ENCODE results near the gene CD7. TPM values are rescaled to one million over a fixed set of nuclear protein-coding genes. Genes with fewer than 3 reads are reported as not detected.
A peak's percentile ranks its signal among the peaks of the same experiment; 100 is the strongest.

Gene CD7
- total and polyA plus RNA-seq, 7 donors = 0.13 to 0.81 (median 0.19) TPM; not detected in 1

- intact Hi-C loops (cut with DNase I) = no loop called here
- no peak overlapping the region for H3K27ac ChIP-seq
- H3K4me1 ChIP-seq = no peaks in the 10 kb centered on the region
- ATAC-seq (no peak), DNase-seq (peak in 1 of 2 donors; percentile 40)
- H3K27me3 ChIP-seq (ENCODE audit: insufficient read depth in 3 of 3, low read length in 2 of 3) = peaks cover 0 to 2% (median 0%) of the 10 kb centered on the region in 3 donors
- 72 to 81% (median 76%) methylated on average over 28 of the region's 28 CpGs for WGBS, 3 donors
- H3K4me3 ChIP-seq = no peak overlapping the region
- no peaks in the 10 kb centered on the region for H3K36me3 ChIP-seq (ENCODE audit: insufficient read depth in 1 of 2, low read depth in 1 of 2)
- no peaks in the 10 kb centered on the region for H3K9me3 ChIP-seq
- TF ChIP-seq CTCF (IDR thresholded peaks at IDR 0.05) = no peak
These were observed 29.2 kb upstream of the CD7 start for GRCh38 chr17:82346342-82347300.

DNA sequence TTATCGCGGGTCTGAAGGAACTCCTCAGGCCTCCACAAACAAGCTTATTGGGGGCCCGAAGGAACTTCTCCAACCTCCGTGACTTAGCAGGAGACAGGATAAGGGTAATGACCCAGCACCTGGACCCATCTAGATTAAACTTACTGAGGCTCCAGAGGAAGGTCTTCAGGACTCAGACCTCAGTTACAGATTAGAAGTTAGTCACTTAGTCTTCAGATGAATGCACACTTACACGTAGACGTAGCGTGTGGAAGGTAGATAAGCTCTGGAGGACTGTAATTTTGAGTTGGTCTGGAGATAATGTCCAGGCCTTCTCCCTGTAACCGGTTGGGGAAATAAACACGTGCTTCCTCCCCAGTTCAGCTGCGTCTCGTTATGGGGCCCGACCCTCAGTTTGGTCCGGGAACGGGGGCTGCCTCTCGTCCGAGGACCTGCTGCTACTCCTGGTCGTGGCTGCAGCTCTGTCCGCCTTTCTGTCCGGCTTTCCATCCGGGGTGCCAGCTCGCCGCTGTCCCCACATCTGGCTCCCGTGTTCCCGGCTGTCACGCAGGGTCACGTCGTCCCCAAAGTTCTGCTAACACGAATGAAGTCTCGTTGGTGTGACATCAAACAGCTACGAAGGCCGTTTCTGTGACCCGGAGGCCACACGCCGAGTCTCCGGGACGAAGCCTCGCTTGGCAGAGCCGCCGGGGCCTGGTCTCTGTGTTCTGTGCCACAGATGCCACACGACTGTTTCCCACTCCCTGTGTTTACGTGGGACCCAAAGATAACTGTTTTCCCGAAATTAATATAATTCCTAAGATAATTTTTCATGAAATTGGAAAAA lies 28.0 kb upstream of the CD7 start:
- H3K36me3 ChIP-seq (ENCODE audit: insufficient read depth in 1 of 2, low read depth in 1 of 2) = no peaks in the 10 kb centered on the region
- ATAC-seq (no peak), DNase-seq (peak in 1 of 2 donors; percentile 36)
- H3K27me3 ChIP-seq (ENCODE audit: insufficient read depth in 3 of 3, low read length in 2 of 3) = no peaks in the 10 kb centered on the region
- H3K9me3 ChIP-seq = no peaks in the 10 kb centered on the region
- H3K4me1 ChIP-seq = no peaks in the 10 kb centered on the region
- intact Hi-C loops (cut with DNase I) = no loop called here
- no peak overlapping the region for H3K27ac ChIP-seq
- H3K4me3 ChIP-seq = no peak overlapping the region
- 81 to 88% (median 82%) methylated on average over 42 of the region's 42 CpGs for whole genome bisulfite sequencing, 3 donors
- TF ChIP-seq CTCF (IDR thresholded peaks at IDR 0.05) = no peak

- Histone ChIP-seq H3K4me1 (peaks cover 3% of the 10 kb centered on the region), H3K27me3 (ENCODE audit: insufficient read depth in 3 of 3, low read length in 2 of 3) (no peaks in the 10 kb centered on the region), H3K4me3 (no peak overlapping the region), H3K27ac (no peak overlapping the region), H3K36me3 (ENCODE audit: insufficient read depth in 1 of 2, low read depth in 1 of 2) (no peaks in the 10 kb centered on the region), H3K9me3 (no peaks in the 10 kb centered on the region)
- DNase-seq (peak in 1 of 2 donors; percentile 38), ATAC-seq (no peak)
- intact Hi-C loops (cut with DNase I) = no loop called here
- WGBS, 3 donors = 77 to 88% (median 85%) methylated on average over 24 of the region's 24 CpGs
- no peak for TF ChIP-seq CTCF (IDR thresholded peaks at IDR 0.05)
These were observed 26.9 kb upstream of the CD7 start for GRCh38 chr17:82344175-82344907.

- intact Hi-C loops (cut with DNase I) = no loop called here
- DNase-seq = no peak
- TF ChIP-seq CTCF (IDR thresholded peaks at IDR 0.05) = no peak
- no peaks in the 10 kb centered on the region for H3K27me3 ChIP-seq (ENCODE audit: insufficient read depth in 3 of 3, low read length in 2 of 3)
- no peak for ATAC-seq
- H3K9me3 ChIP-seq = no peaks in the 10 kb centered on the region
- H3K4me1 ChIP-seq = peaks cover 10% of the 10 kb centered on the region
- WGBS, 3 donors = 90 to 96% (median 93%) methylated on average over 5 of the region's 5 CpGs
- H3K27ac ChIP-seq = no peak overlapping the region
- H3K4me3 ChIP-seq = no peak overlapping the region
- H3K36me3 ChIP-seq (ENCODE audit: insufficient read depth in 1 of 2, low read depth in 1 of 2) = no peaks in the 10 kb centered on the region
These were observed 26.2 kb upstream of the CD7 start for GRCh38 chr17:82343560-82343959.

Data from psoas muscle (tissue), 8 donors.